PC-9 (cell line): ENCODE results near the gene VSIG10L. TPM values are rescaled to one million over a fixed set of nuclear protein-coding genes. Genes with fewer than 3 reads are reported as not detected.

Experiments
- BruUV-seq: library from RNA; stranded (reverse); fragments of 400-500 nt; replicated peaks from 2 replicates; lab custom pipeline; 2021; lab: Mats Ljungman, UMichigan
- CTCF ChIA-PET: fragments of 300-600 bp; sonication (Branson Sonifier 250); formaldehyde crosslinking; loops from one replicate; lab custom pipeline; 2022; ENCODE audit warnings: antibody characterized with exemption; lab: Charles Lee
- POLR2A ChIA-PET: fragments of 300-600 bp; sonication (Branson Sonifier 250); formaldehyde crosslinking; loops from one replicate; lab custom pipeline; 2022; ENCODE audit warnings: antibody characterized with exemption; ENCODE audit not compliant: unreplicated experiment; lab: Charles Lee
- DNase-seq, 2 experiments: peaks; one replicate each; pipeline versions ENCODE4 v3.0.0 to v3.0.0-alpha.2; 2015 to 2022; ENCODE audit warnings: mixed read lengths in 1 of 2
- H2AFZ ChIP-seq: fragments of 200-600 bp; sonication (generic); 2 replicates; pipeline ENCODE4 v1.8.1; 2017; ENCODE audit warnings: antibody characterized with exemption
- H3F3A ChIP-seq: fragments of 200-600 bp; sonication (generic); 2 replicates; pipeline ENCODE4 v1.8.1; 2017; ENCODE audit warnings: antibody characterized with exemption, mild to moderate bottlenecking, low read depth; ENCODE audit not compliant: insufficient read depth
- H3K27ac ChIP-seq: fragments of 200-600 bp; sonication (generic); 2 replicates; pipeline ENCODE4 v1.6.1; 2016; ENCODE audit warnings: mixed run types
- H3K27me3 ChIP-seq: fragments of 200-600 bp; sonication (generic); 2 replicates; pipeline ENCODE4 v1.6.1; 2016; ENCODE audit warnings: low read depth, mixed run types; ENCODE audit not compliant: insufficient read depth
- H3K36me3 ChIP-seq: fragments of 200-600 bp; sonication (generic); 2 replicates; pipeline ENCODE4 v1.6.1; 2016; ENCODE audit warnings: low read depth, mixed run types
- H3K4me1 ChIP-seq: fragments of 200-600 bp; sonication (generic); replicated peaks from 2 replicates; pipeline ENCODE4 v1.6.1; 2016; ENCODE audit warnings: mixed run types; ENCODE audit not compliant: insufficient read depth
- H3K4me2 ChIP-seq: fragments of 200-600 bp; sonication (generic); 2 replicates; pipeline ENCODE4 v1.6.1; 2017; ENCODE audit warnings: mixed run types
- H3K4me3 ChIP-seq: fragments of 200-600 bp; sonication (generic); 2 replicates; pipeline ENCODE4 v1.6.1; 2016; ENCODE audit warnings: mixed run types
- H3K79me2 ChIP-seq: fragments of 200-600 bp; sonication (generic); 2 replicates; pipeline ENCODE4 v1.6.1; 2017; ENCODE audit warnings: low read depth, mixed run types
- H3K9me2 ChIP-seq: fragments of 200-600 bp; sonication (generic); 2 replicates; pipeline ENCODE4 v1.8.1; 2017; ENCODE audit warnings: mild to moderate bottlenecking; ENCODE audit not compliant: insufficient read depth
- H3K9me3 ChIP-seq: fragments of 200-600 bp; sonication (generic); 2 replicates; pipeline ENCODE4 v1.8.1; 2016; ENCODE audit warnings: low read depth; ENCODE audit not compliant: insufficient read depth
- H4K20me1 ChIP-seq: fragments of 200-600 bp; sonication (generic); 2 replicates; pipeline ENCODE4 v1.8.1; 2017; ENCODE audit not compliant: insufficient read depth
- CTCF ChIP-seq: fragments of 200-600 bp; sonication (generic); conservative IDR thresholded peaks from 2 replicates; pipeline ENCODE4 v1.6.1; 2017; ENCODE audit warnings: mixed run types, antibody characterized with exemption, mild to moderate bottlenecking, moderate library complexity
- EZH2 ChIP-seq: fragments of 200-600 bp; sonication (generic); IDR thresholded peaks from 2 replicates; pipeline ENCODE4 v1.8.0; 2017; ENCODE audit warnings: antibody characterized with exemption, low read depth
- intact Hi-C: fragments of 100-400 bp; cut with micrococcal nuclease; formaldehyde crosslinking; loops from one replicate; pipeline ENCODE4 v1.10.0; 2022; ENCODE audit not compliant: unreplicated experiment
- total RNA-seq: library from RNA; stranded (reverse); gene quantifications from 2 replicates; pipeline ENCODE4 v1.2.3, GENCODE V29; 2021

Gene VSIG10L
- total RNA-seq, 1 experiment from 2014 or later = 2.8 TPM

- Histone ChIP-seq H3K4me3 (no peak within 1 kb of the TSS), H3F3A (no peaks in the 10 kb centered on the region), H2AFZ (no peak within 1 kb of the TSS), H3K27ac (no peak within 1 kb of the TSS), H3K27me3 (no peaks in the 10 kb centered on the region), H3K9me2 (no peaks in the 10 kb centered on the region), H3K9me3 (no peaks in the 10 kb centered on the region), H4K20me1 (no peaks in the 10 kb centered on the region), H3K79me2 (no peaks in the 10 kb centered on the region), H3K4me1 (no peaks in the 10 kb centered on the region), H3K36me3 (no peaks in the 10 kb centered on the region), H3K4me2 (no peak within 1 kb of the TSS)
- TF ChIP-seq CTCF = no peak
- no peak for TF ChIP-seq EZH2
- no TSS peak for BruUV-seq
- ChIA-PET CTCF (no interaction called here), POLR2A (no interaction called here)
- DNase-seq = no peak
- intact Hi-C loops = no loop called here
These were observed 46.0 kb upstream of the VSIG10L start, which contains the start of gene LIM2 for GRCh38 chr19:51387924-51388389. Gene LIM2 (minus strand): TSS chr19:51387974. CDS start chr19:51387443, 531 bp downstream.

- CTCF ChIA-PET = interaction anchor here (0.6 kb wide), 1 partner anchor 521 kb away, joined by 3 read pairs; no protein-coding TSS in a partner anchor
- H3F3A ChIP-seq = no peaks in the 10 kb centered on the region
- H3K9me3 ChIP-seq = no peaks in the 10 kb centered on the region
- no peaks in the 10 kb centered on the region for H3K27me3 ChIP-seq
- no peaks in the 10 kb centered on the region for H3K4me1 ChIP-seq
- H2AFZ ChIP-seq = no peak overlapping the region
- intact Hi-C loops = no loop called here
- H3K79me2 ChIP-seq = no peaks in the 10 kb centered on the region
- no peak overlapping the region for H3K4me2 ChIP-seq
- no peak overlapping the region for H3K4me3 ChIP-seq
- H3K36me3 ChIP-seq = no peaks in the 10 kb centered on the region
- no peak overlapping the region for H3K27ac ChIP-seq
- no peaks in the 10 kb centered on the region for H3K9me2 ChIP-seq
- no peak for DNase-seq
- POLR2A ChIA-PET = no interaction called here
- H4K20me1 ChIP-seq = no peaks in the 10 kb centered on the region
- BruUV-seq = no TSS peak
- no peak for TF ChIP-seq EZH2
- TF ChIP-seq CTCF = no peak
These were observed 45.1 kb upstream of the VSIG10L start for GRCh38 chr19:51386882-51387520.

- no TSS peak for BruUV-seq
- CTCF ChIA-PET = no interaction called here
- no peak overlapping the region for H3K4me2 ChIP-seq
- POLR2A ChIA-PET = no interaction called here
- no peaks in the 10 kb centered on the region for H4K20me1 ChIP-seq
- no peaks in the 10 kb centered on the region for H3K79me2 ChIP-seq
- H3K4me1 ChIP-seq = no peaks in the 10 kb centered on the region
- intact Hi-C loops = no loop called here
- no peak overlapping the region for H3K27ac ChIP-seq
- no peaks in the 10 kb centered on the region for H3K27me3 ChIP-seq
- H2AFZ ChIP-seq = no peak overlapping the region
- H3K9me3 ChIP-seq = no peaks in the 10 kb centered on the region
- no peaks in the 10 kb centered on the region for H3F3A ChIP-seq
- no peak overlapping the region for H3K4me3 ChIP-seq
- no peak for TF ChIP-seq EZH2
- TF ChIP-seq CTCF = no peak
- H3K9me2 ChIP-seq = no peaks in the 10 kb centered on the region
- no peak for DNase-seq
- no peaks in the 10 kb centered on the region for H3K36me3 ChIP-seq
These were observed 40.1 kb upstream of the VSIG10L start for GRCh38 chr19:51382004-51382403.
